ENCODE data around the gene CXCL12. TPM values are rescaled to one million over a fixed set of nuclear protein-coding genes. Genes with fewer than 3 reads are reported as not detected.

Gene CXCL12
- 2.1 and 2.2 TPM in 2 replicates for total RNA-seq (2014; rRNA removed; shearing (Covaris generic))

- peak; percentile 16 for DNase-seq (ENCODE audit: low read depth)
Measured at GRCh38 chr10:44385026-44385695, at the start of gene CXCL12. CXCL12 (minus strand) TSS chr10:44385097; CDS start chr10:44385005, 92 bp downstream.

GRCh38 chr10:44427479-44427878 is 42.6 kb upstream of the CXCL12 start:
- no peak for DNase-seq (ENCODE audit: low read depth)

- no peak for DNase-seq (ENCODE audit: low read depth)
Measured at GRCh38 chr10:44427037-44427436, 42.1 kb upstream of the CXCL12 start.

- no peak for DNase-seq (ENCODE audit: low read depth)
Measured at GRCh38 chr10:44426247-44427034, 41.5 kb upstream of the CXCL12 start.

GRCh38 chr10:44425466-44425865 is 40.6 kb upstream of the CXCL12 start:
- no peak for DNase-seq (ENCODE audit: low read depth)

GRCh38 chr10:44424957-44425356 is 40.1 kb upstream of the CXCL12 start:
- DNase-seq (ENCODE audit: low read depth) = no peak

- DNase-seq (ENCODE audit: low read depth) = no peak
Measured at GRCh38 chr10:44424298-44424697, 39.4 kb upstream of the CXCL12 start.

GRCh38 chr10:44422570-44423101 is 37.7 kb upstream of the CXCL12 start:
- DNase-seq (ENCODE audit: low read depth) = no peak

- DNase-seq (ENCODE audit: low read depth) = no peak
Measured at GRCh38 chr10:44422153-44422552, 37.3 kb upstream of the CXCL12 start.

GRCh38 chr10:44419790-44420549 is 35.1 kb upstream of the CXCL12 start:
- DNase-seq (ENCODE audit: low read depth) = no peak

GRCh38 chr10:44418637-44419036 is 33.7 kb upstream of the CXCL12 start:
- DNase-seq (ENCODE audit: low read depth) = no peak

- no peak for DNase-seq (ENCODE audit: low read depth)
Measured at GRCh38 chr10:44417761-44418160, 32.9 kb upstream of the CXCL12 start.

GRCh38 chr10:44416936-44417335 is 32.0 kb upstream of the CXCL12 start:
- DNase-seq (ENCODE audit: low read depth) = no peak

GRCh38 chr10:44416021-44416771 is 31.3 kb upstream of the CXCL12 start:
- DNase-seq (ENCODE audit: low read depth) = no peak

GRCh38 chr10:44415121-44415520 is 30.2 kb upstream of the CXCL12 start:
- DNase-seq (ENCODE audit: low read depth) = no peak

- no peak for DNase-seq (ENCODE audit: low read depth)
Measured at GRCh38 chr10:44413416-44413815, 28.5 kb upstream of the CXCL12 start.

- no peak for DNase-seq (ENCODE audit: low read depth)
Measured at GRCh38 chr10:44411251-44411650, 26.4 kb upstream of the CXCL12 start.

GRCh38 chr10:44404741-44405437 is 20.0 kb upstream of the CXCL12 start:
- DNase-seq (ENCODE audit: low read depth) = no peak

- no peak for DNase-seq (ENCODE audit: low read depth)
Measured at GRCh38 chr10:44402465-44403195, 17.7 kb upstream of the CXCL12 start.

- no peak for DNase-seq (ENCODE audit: low read depth)
Measured at GRCh38 chr10:44400541-44400940, 15.6 kb upstream of the CXCL12 start.

All from Daoy (cell line).